B cell (primary cell): ENCODE results near the gene ANP32A.

Experiments used
- CTCF ChIP-seq: fragments of 200-600 bp; IDR thresholded peaks from one replicate; pipeline ENCODE4 v1.8.0; 2022; ENCODE audit warnings: antibody characterized with exemption, mild to moderate bottlenecking
- EZH2 ChIP-seq: IDR thresholded peaks from 2 replicates; pipeline ENCODE4 v1.6.1; 2012; ENCODE audit warnings: borderline replicate concordance, low read depth, mild to moderate bottlenecking, moderate library complexity, low read length; ENCODE audit not compliant: insufficient read depth, poor library complexity, severe bottlenecking

- TF ChIP-seq CTCF (no peak), EZH2 (no peak)
These were observed 86.3 kb downstream of the ANP32A start for GRCh38 chr15:68734352-68734751.
